ENCODE results near the gene SPOCK1. TPM values are rescaled to one million over a fixed set of nuclear protein-coding genes. Genes with fewer than 3 reads are reported as not detected.

The SPOCK1 gene
- total RNA-seq, 2 experiments from 2014 or later = not detected

GRCh38 chr5:137368651-137369050 lies 130.5 kb downstream of the SPOCK1 start:
- Mint-ChIP-seq H3K4me1 (ENCODE audit: low read depth) (no peaks in the 10 kb centered on the region), H3K27me3 (no peaks in the 10 kb centered on the region), H3K9me3 (no peaks in the 10 kb centered on the region), H3K27ac (no peak overlapping the region), H3K4me3 (no peak overlapping the region), H3K36me3 (ENCODE audit: low read depth) (no peaks in the 10 kb centered on the region)
- intact Hi-C loops (cut with micrococcal nuclease) = no loop called here
- ATAC-seq (no peak), DNase-seq (no peak)
- TF ChIP-seq, protein P1, sequence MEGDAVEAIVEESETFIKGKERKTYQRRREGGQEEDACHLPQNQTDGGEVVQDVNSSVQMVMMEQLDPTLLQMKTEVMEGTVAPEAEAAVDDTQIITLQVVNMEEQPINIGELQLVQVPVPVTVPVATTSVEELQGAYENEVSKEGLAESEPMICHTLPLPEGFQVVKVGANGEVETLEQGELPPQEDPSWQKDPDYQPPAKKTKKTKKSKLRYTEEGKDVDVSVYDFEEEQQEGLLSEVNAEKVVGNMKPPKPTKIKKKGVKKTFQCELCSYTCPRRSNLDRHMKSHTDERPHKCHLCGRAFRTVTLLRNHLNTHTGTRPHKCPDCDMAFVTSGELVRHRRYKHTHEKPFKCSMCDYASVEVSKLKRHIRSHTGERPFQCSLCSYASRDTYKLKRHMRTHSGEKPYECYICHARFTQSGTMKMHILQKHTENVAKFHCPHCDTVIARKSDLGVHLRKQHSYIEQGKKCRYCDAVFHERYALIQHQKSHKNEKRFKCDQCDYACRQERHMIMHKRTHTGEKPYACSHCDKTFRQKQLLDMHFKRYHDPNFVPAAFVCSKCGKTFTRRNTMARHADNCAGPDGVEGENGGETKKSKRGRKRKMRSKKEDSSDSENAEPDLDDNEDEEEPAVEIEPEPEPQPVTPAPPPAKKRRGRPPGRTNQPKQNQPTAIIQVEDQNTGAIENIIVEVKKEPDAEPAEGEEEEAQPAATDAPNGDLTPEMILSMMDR (IDR thresholded peaks at IDR 0.05) = no peak
- CTCF ChIA-PET = no interaction called here
- POLR2A ChIA-PET = no interaction called here

DNA sequence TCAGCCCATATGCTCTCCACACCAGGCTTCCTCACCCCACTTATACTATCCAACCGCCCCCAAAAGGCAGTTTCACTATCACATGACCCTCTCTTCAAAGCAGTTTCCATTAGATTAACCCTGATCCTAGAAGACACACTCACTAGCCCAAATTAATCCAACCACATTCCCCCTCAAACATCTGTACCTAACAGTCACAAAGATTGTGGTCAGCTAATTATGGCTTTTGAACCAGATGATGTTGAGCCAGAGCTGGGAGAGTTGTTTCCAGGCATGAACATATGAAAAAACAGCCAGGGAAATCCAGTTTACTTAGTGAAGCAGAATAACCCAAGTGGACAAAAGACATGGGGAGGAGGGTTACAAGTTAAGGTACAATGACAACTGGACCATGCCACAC lies 131.2 kb downstream of the SPOCK1 start:
- H3K27me3 Mint-ChIP-seq = no peaks in the 10 kb centered on the region
- POLR2A ChIA-PET = no interaction called here
- no peak overlapping the region for H3K4me3 Mint-ChIP-seq
- TF ChIP-seq, protein P1 (IDR thresholded peaks at IDR 0.05) = no peak
- DNase-seq (no peak), ATAC-seq (no peak)
- H3K4me1 Mint-ChIP-seq (ENCODE audit: low read depth) = no peaks in the 10 kb centered on the region
- intact Hi-C loops (cut with micrococcal nuclease) = no loop called here
- H3K9me3 Mint-ChIP-seq = no peaks in the 10 kb centered on the region
- CTCF ChIA-PET = no interaction called here
- H3K36me3 Mint-ChIP-seq (ENCODE audit: low read depth) = no peaks in the 10 kb centered on the region
- no peak overlapping the region for H3K27ac Mint-ChIP-seq

- ATAC-seq (no peak), DNase-seq (no peak)
- TF ChIP-seq, protein P1 (IDR thresholded peaks at IDR 0.05) = no peak
- ChIA-PET CTCF (no interaction called here), POLR2A (no interaction called here)
- no peaks in the 10 kb centered on the region for H3K9me3 Mint-ChIP-seq
- no peaks in the 10 kb centered on the region for H3K36me3 Mint-ChIP-seq (ENCODE audit: low read depth)
- no peak overlapping the region for H3K27ac Mint-ChIP-seq
- no peak overlapping the region for H3K4me3 Mint-ChIP-seq
- no peaks in the 10 kb centered on the region for H3K27me3 Mint-ChIP-seq
- intact Hi-C loops (cut with micrococcal nuclease) = no loop called here
- no peaks in the 10 kb centered on the region for H3K4me1 Mint-ChIP-seq (ENCODE audit: low read depth)
These were observed 132.6 kb downstream of the SPOCK1 start for GRCh38 chr5:137366526-137366925.

DNA sequence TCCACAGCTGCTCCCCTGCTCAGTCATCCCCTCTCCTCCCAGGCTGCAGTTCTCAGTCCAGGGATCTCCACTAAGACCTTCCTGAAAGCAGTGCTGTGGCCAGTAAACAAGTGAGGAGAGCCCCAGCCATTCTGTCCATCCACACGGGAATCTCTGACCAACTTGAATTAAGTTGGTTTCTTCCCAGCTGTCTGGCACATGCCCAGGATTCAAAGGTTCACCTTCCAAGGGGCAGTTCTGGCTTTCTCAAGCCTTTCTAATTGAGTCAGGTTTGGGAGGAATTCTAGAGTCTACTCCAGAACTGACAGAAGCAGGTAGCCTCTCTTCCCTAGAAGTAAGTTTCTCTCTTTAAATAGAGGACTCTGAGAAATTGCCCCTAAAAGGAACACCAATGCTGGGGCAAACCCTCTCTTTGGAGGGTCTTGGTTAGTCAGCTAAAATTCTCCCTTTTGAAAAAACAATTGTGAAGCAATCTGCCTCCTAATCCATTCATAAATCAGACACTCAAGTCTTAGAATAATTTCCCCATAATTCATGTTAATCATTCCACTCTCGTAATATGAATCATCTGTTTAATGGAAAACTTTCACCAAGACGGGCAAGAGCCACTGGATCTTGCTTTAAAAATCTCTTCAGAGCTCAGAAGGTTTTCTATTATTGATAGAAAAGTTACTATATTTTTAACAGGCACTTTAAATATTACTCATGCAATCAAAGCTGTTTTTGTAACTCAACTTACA lies 133.8 kb downstream of the SPOCK1 start:
- no peaks in the 10 kb centered on the region for H3K4me1 Mint-ChIP-seq (ENCODE audit: low read depth)
- DNase-seq (no peak), ATAC-seq (no peak)
- H3K27me3 Mint-ChIP-seq = no peaks in the 10 kb centered on the region
- H3K4me3 Mint-ChIP-seq = no peak overlapping the region
- intact Hi-C loops (cut with micrococcal nuclease) = no loop called here
- TF ChIP-seq, protein P1 (IDR thresholded peaks at IDR 0.05) = no peak
- POLR2A ChIA-PET = no interaction called here
- H3K27ac Mint-ChIP-seq = no peak overlapping the region
- no peaks in the 10 kb centered on the region for H3K9me3 Mint-ChIP-seq
- H3K36me3 Mint-ChIP-seq (ENCODE audit: low read depth) = no peaks in the 10 kb centered on the region
- CTCF ChIA-PET = no interaction called here

DNA sequence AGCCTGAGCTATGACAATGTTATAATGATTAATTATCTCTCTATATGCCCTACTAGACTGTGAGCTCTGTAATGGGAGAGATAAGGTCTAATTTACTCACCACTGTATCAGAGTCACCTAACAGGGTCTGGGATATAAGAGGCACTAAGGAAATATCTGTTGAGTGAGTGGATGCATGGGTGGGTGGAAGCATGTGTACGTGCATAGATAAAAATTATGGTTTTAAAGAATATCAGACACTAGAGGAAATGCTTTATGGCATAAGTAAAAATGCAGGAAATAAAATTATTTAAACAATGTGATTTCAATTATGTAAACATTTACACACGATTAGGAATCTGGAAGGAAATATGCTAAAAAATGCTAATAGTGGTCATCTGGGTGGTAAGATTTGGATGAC lies 137.8 kb downstream of the SPOCK1 start:
- no peak for ATAC-seq
- H3K9me3 Mint-ChIP-seq = no peaks in the 10 kb centered on the region

More for the DNA sequence above, 137.8 kb downstream of the SPOCK1 start:
- no peak overlapping the region for H3K4me3 Mint-ChIP-seq
- TF ChIP-seq, protein P1 (IDR thresholded peaks at IDR 0.05) = no peak
- H3K27me3 Mint-ChIP-seq = peaks cover 7% of the 10 kb centered on the region
- intact Hi-C loops (cut with micrococcal nuclease) = no loop called here
- H3K36me3 Mint-ChIP-seq (ENCODE audit: low read depth) = no peaks in the 10 kb centered on the region
- H3K4me1 Mint-ChIP-seq (ENCODE audit: low read depth) = no peaks in the 10 kb centered on the region
- no peak for DNase-seq
- no peak overlapping the region for H3K27ac Mint-ChIP-seq
- CTCF ChIA-PET = no interaction called here
- POLR2A ChIA-PET = no interaction called here
